Measurements from ENCODE around the gene TPRG1.

Gene TPRG1

GRCh38 chr3:189171707-189172106 is at the start of gene TPRG1:
Gene TPRG1, plus strand, starts transcription at chr3:189171971. Its CDS starts 35,414 bp downstream, at chr3:189207385.
- H3K4me3 ChIP-seq (ENCODE audit: low read length in 2 of 2), result no peak within 1 kb of the TSS
- no peak within 1 kb of the TSS for H3K9ac ChIP-seq (ENCODE audit: low read length in 2 of 2)
- no peaks in the 10 kb centered on the region for H3K9me3 ChIP-seq (ENCODE audit: control insufficient read depth in 2 of 2, low read length in 2 of 2)
- no peaks in the 10 kb centered on the region for H3K27me3 ChIP-seq (ENCODE audit: control insufficient read depth in 1 of 2, insufficient read depth in 2 of 2, low read length in 2 of 2)
- H3K36me3 ChIP-seq (ENCODE audit: control insufficient read depth in 2 of 2, insufficient read depth in 2 of 2, low read length in 2 of 2), result no peaks in the 10 kb centered on the region
- H3K4me1 ChIP-seq (ENCODE audit: control insufficient read depth, insufficient read depth, low read length), result no peaks in the 10 kb centered on the region
- H3K27ac ChIP-seq (ENCODE audit: low read length), result no peak within 1 kb of the TSS

- H3K27me3 ChIP-seq (ENCODE audit: control insufficient read depth in 1 of 2, insufficient read depth in 2 of 2, low read length in 2 of 2), result no peaks in the 10 kb centered on the region
- peaks cover 7% of the 10 kb centered on the region for H3K4me1 ChIP-seq (ENCODE audit: control insufficient read depth, insufficient read depth, low read length)
- no peak overlapping the region for H3K4me3 ChIP-seq (ENCODE audit: low read length in 2 of 2)
- no peaks in the 10 kb centered on the region for H3K9me3 ChIP-seq (ENCODE audit: control insufficient read depth in 2 of 2, low read length in 2 of 2)
- H3K36me3 ChIP-seq (ENCODE audit: control insufficient read depth in 2 of 2, insufficient read depth in 2 of 2, low read length in 2 of 2), result no peaks in the 10 kb centered on the region
- H3K9ac ChIP-seq (ENCODE audit: low read length in 2 of 2), result no peak overlapping the region
- no peak overlapping the region for H3K27ac ChIP-seq (ENCODE audit: low read length)
Observed at GRCh38 chr3:189122110-189122509, 49.7 kb upstream of the TPRG1 start.

- Histone ChIP-seq H3K36me3 (ENCODE audit: control insufficient read depth in 2 of 2, insufficient read depth in 2 of 2, low read length in 2 of 2) (no peaks in the 10 kb centered on the region), H3K27ac (ENCODE audit: low read length) (no peak overlapping the region), H3K27me3 (ENCODE audit: control insufficient read depth in 1 of 2, insufficient read depth in 2 of 2, low read length in 2 of 2) (no peaks in the 10 kb centered on the region), H3K9ac (ENCODE audit: low read length in 2 of 2) (no peak overlapping the region), H3K9me3 (ENCODE audit: control insufficient read depth in 2 of 2, low read length in 2 of 2) (no peaks in the 10 kb centered on the region), H3K4me1 (ENCODE audit: control insufficient read depth, insufficient read depth, low read length) (peaks cover 7% of the 10 kb centered on the region), H3K4me3 (ENCODE audit: low read length in 2 of 2) (no peak overlapping the region)
Observed at GRCh38 chr3:189122526-189123205, 49.1 kb upstream of the TPRG1 start.

- H3K36me3 ChIP-seq (ENCODE audit: control insufficient read depth in 2 of 2, insufficient read depth in 2 of 2, low read length in 2 of 2), result no peaks in the 10 kb centered on the region
- H3K27me3 ChIP-seq (ENCODE audit: control insufficient read depth in 1 of 2, insufficient read depth in 2 of 2, low read length in 2 of 2), result no peaks in the 10 kb centered on the region
- peak overlapping the region in 1 of 2 donors; percentile 30 for H3K9ac ChIP-seq (ENCODE audit: low read length in 2 of 2)
- H3K4me1 ChIP-seq (ENCODE audit: control insufficient read depth, insufficient read depth, low read length), result peaks cover 7% of the 10 kb centered on the region
- H3K27ac ChIP-seq (ENCODE audit: low read length), result peak overlapping the region; percentile 43
- H3K4me3 ChIP-seq (ENCODE audit: low read length in 2 of 2), result peak overlapping the region; percentile 5 to 50
- no peaks in the 10 kb centered on the region for H3K9me3 ChIP-seq (ENCODE audit: control insufficient read depth in 2 of 2, low read length in 2 of 2)
Observed at GRCh38 chr3:189123595-189124387, 48.0 kb upstream of the TPRG1 start.

- Histone ChIP-seq H3K27ac (ENCODE audit: low read length) (no peak overlapping the region), H3K9me3 (ENCODE audit: control insufficient read depth in 2 of 2, low read length in 2 of 2) (no peaks in the 10 kb centered on the region), H3K4me3 (ENCODE audit: low read length in 2 of 2) (peak overlapping the region in 1 of 2 donors; percentile 41), H3K36me3 (ENCODE audit: control insufficient read depth in 2 of 2, insufficient read depth in 2 of 2, low read length in 2 of 2) (no peaks in the 10 kb centered on the region), H3K4me1 (ENCODE audit: control insufficient read depth, insufficient read depth, low read length) (no peaks in the 10 kb centered on the region), H3K9ac (ENCODE audit: low read length in 2 of 2) (no peak overlapping the region), H3K27me3 (ENCODE audit: control insufficient read depth in 1 of 2, insufficient read depth in 2 of 2, low read length in 2 of 2) (no peaks in the 10 kb centered on the region)
Observed at GRCh38 chr3:189132231-189132671, 39.5 kb upstream of the TPRG1 start.

- no peaks in the 10 kb centered on the region for H3K27me3 ChIP-seq (ENCODE audit: control insufficient read depth in 1 of 2, insufficient read depth in 2 of 2, low read length in 2 of 2)
- H3K9ac ChIP-seq (ENCODE audit: low read length in 2 of 2), result no peak overlapping the region
- no peak overlapping the region for H3K27ac ChIP-seq (ENCODE audit: low read length)
- H3K36me3 ChIP-seq (ENCODE audit: control insufficient read depth in 2 of 2, insufficient read depth in 2 of 2, low read length in 2 of 2), result no peaks in the 10 kb centered on the region
- H3K4me1 ChIP-seq (ENCODE audit: control insufficient read depth, insufficient read depth, low read length), result no peaks in the 10 kb centered on the region
- H3K9me3 ChIP-seq (ENCODE audit: control insufficient read depth in 2 of 2, low read length in 2 of 2), result no peaks in the 10 kb centered on the region
- no peak overlapping the region for H3K4me3 ChIP-seq (ENCODE audit: low read length in 2 of 2)
Observed at GRCh38 chr3:189132839-189133238, 38.9 kb upstream of the TPRG1 start.

- Histone ChIP-seq H3K36me3 (ENCODE audit: control insufficient read depth in 2 of 2, insufficient read depth in 2 of 2, low read length in 2 of 2) (no peaks in the 10 kb centered on the region), H3K9ac (ENCODE audit: low read length in 2 of 2) (no peak overlapping the region), H3K27ac (ENCODE audit: low read length) (no peak overlapping the region), H3K4me1 (ENCODE audit: control insufficient read depth, insufficient read depth, low read length) (no peaks in the 10 kb centered on the region), H3K27me3 (ENCODE audit: control insufficient read depth in 1 of 2, insufficient read depth in 2 of 2, low read length in 2 of 2) (no peaks in the 10 kb centered on the region), H3K4me3 (ENCODE audit: low read length in 2 of 2) (no peak overlapping the region), H3K9me3 (ENCODE audit: control insufficient read depth in 2 of 2, low read length in 2 of 2) (no peaks in the 10 kb centered on the region)
Observed at GRCh38 chr3:189133768-189134167, 38.0 kb upstream of the TPRG1 start.

- no peaks in the 10 kb centered on the region for H3K4me1 ChIP-seq (ENCODE audit: control insufficient read depth, insufficient read depth, low read length)
- no peak overlapping the region for H3K27ac ChIP-seq (ENCODE audit: low read length)
- no peak overlapping the region for H3K4me3 ChIP-seq (ENCODE audit: low read length in 2 of 2)
- no peaks in the 10 kb centered on the region for H3K36me3 ChIP-seq (ENCODE audit: control insufficient read depth in 2 of 2, insufficient read depth in 2 of 2, low read length in 2 of 2)
- H3K27me3 ChIP-seq (ENCODE audit: control insufficient read depth in 1 of 2, insufficient read depth in 2 of 2, low read length in 2 of 2), result no peaks in the 10 kb centered on the region
- H3K9me3 ChIP-seq (ENCODE audit: control insufficient read depth in 2 of 2, low read length in 2 of 2), result no peaks in the 10 kb centered on the region
- no peak overlapping the region for H3K9ac ChIP-seq (ENCODE audit: low read length in 2 of 2)
Observed at GRCh38 chr3:189137416-189137815, 34.4 kb upstream of the TPRG1 start.

- Histone ChIP-seq H3K36me3 (ENCODE audit: control insufficient read depth in 2 of 2, insufficient read depth in 2 of 2, low read length in 2 of 2) (no peaks in the 10 kb centered on the region), H3K27ac (ENCODE audit: low read length) (no peak overlapping the region), H3K4me1 (ENCODE audit: control insufficient read depth, insufficient read depth, low read length) (no peaks in the 10 kb centered on the region), H3K27me3 (ENCODE audit: control insufficient read depth in 1 of 2, insufficient read depth in 2 of 2, low read length in 2 of 2) (no peaks in the 10 kb centered on the region), H3K9me3 (ENCODE audit: control insufficient read depth in 2 of 2, low read length in 2 of 2) (no peaks in the 10 kb centered on the region), H3K4me3 (ENCODE audit: low read length in 2 of 2) (no peak overlapping the region), H3K9ac (ENCODE audit: low read length in 2 of 2) (no peak overlapping the region)
Observed at GRCh38 chr3:189138901-189139610, 32.7 kb upstream of the TPRG1 start.

- Histone ChIP-seq H3K9ac (ENCODE audit: low read length in 2 of 2) (no peak overlapping the region), H3K36me3 (ENCODE audit: control insufficient read depth in 2 of 2, insufficient read depth in 2 of 2, low read length in 2 of 2) (no peaks in the 10 kb centered on the region), H3K27ac (ENCODE audit: low read length) (no peak overlapping the region), H3K4me3 (ENCODE audit: low read length in 2 of 2) (no peak overlapping the region), H3K4me1 (ENCODE audit: control insufficient read depth, insufficient read depth, low read length) (no peaks in the 10 kb centered on the region), H3K27me3 (ENCODE audit: control insufficient read depth in 1 of 2, insufficient read depth in 2 of 2, low read length in 2 of 2) (no peaks in the 10 kb centered on the region), H3K9me3 (ENCODE audit: control insufficient read depth in 2 of 2, low read length in 2 of 2) (no peaks in the 10 kb centered on the region)
Observed at GRCh38 chr3:189139611-189139940, 32.2 kb upstream of the TPRG1 start.

Data from stomach smooth muscle (tissue), 2 donors.